GM23248 (cell line): ENCODE results near the gene RHNO1. TPM values are rescaled to one million over a fixed set of nuclear protein-coding genes. Genes with fewer than 3 reads are reported as not detected.
"Not testable (repeated sequence)": the region's sequence is repeated elsewhere in the genome, so short reads cannot be mapped to it uniquely, and the experiment has no call there.

Experiments used
- DNase-seq: peaks from one replicate; pipeline ENCODE4 v3.0.0-alpha.2; 2015
- H2AFZ ChIP-seq: fragments of 200-600 bp; sonication (generic); 2 replicates; pipeline ENCODE4 v1.6.1; 2016; ENCODE audit warnings: antibody characterized with exemption
- H3F3A ChIP-seq: fragments of 200-600 bp; sonication (generic); 2 replicates; pipeline ENCODE4 v1.6.1; 2016; ENCODE audit warnings: mild to moderate bottlenecking, antibody characterized with exemption, mixed run types; ENCODE audit not compliant: insufficient read depth
- H3K27ac ChIP-seq: fragments of 200-600 bp; sonication (generic); 2 replicates; pipeline ENCODE4 v1.5.1; 2016; ENCODE audit warnings: mild to moderate bottlenecking
- H3K27me3 ChIP-seq: fragments of 200-600 bp; sonication (generic); replicated peaks from 2 replicates; pipeline ENCODE4 v1.6.1; 2016; ENCODE audit warnings: mild to moderate bottlenecking; ENCODE audit not compliant: insufficient read depth
- H3K36me3 ChIP-seq: fragments of 200-600 bp; sonication (generic); 2 replicates; pipeline ENCODE4 v1.6.1; 2016; ENCODE audit warnings: low read depth, mild to moderate bottlenecking
- H3K4me1 ChIP-seq: fragments of 200-600 bp; sonication (generic); 2 replicates; pipeline ENCODE4 v1.6.1; 2016; ENCODE audit warnings: mild to moderate bottlenecking; ENCODE audit not compliant: insufficient read depth
- H3K4me2 ChIP-seq: fragments of 200-600 bp; sonication (generic); one replicate; pipeline ENCODE4 v1.6.1; 2016; ENCODE audit warnings: mild to moderate bottlenecking; ENCODE audit not compliant: unreplicated experiment
- H3K4me3 ChIP-seq: fragments of 200-600 bp; sonication (generic); 2 replicates; pipeline ENCODE4 v1.5.1; 2016; ENCODE audit warnings: mild to moderate bottlenecking
- H3K79me2 ChIP-seq: fragments of 200-600 bp; sonication (generic); 2 replicates; pipeline ENCODE4 v1.6.1; 2016; ENCODE audit warnings: mild to moderate bottlenecking; ENCODE audit not compliant: insufficient read depth
- H3K9ac ChIP-seq: fragments of 200-600 bp; sonication (generic); 2 replicates; pipeline ENCODE4 v1.6.1; 2016; ENCODE audit warnings: mild to moderate bottlenecking
- H3K9me2 ChIP-seq: fragments of 200-600 bp; sonication (generic); 2 replicates; pipeline ENCODE4 v1.6.1; 2016; ENCODE audit warnings: mixed run types, mild to moderate bottlenecking, moderate library complexity; ENCODE audit not compliant: insufficient read depth
- H3K9me3 ChIP-seq: fragments of 200-600 bp; sonication (generic); one replicate; pipeline ENCODE4 v1.6.1; 2017; ENCODE audit warnings: low read depth
- H4K20me1 ChIP-seq: fragments of 200-600 bp; sonication (generic); 2 replicates; pipeline ENCODE4 v1.6.0; 2016; ENCODE audit not compliant: insufficient read depth
- EZH2 ChIP-seq: fragments of 200-600 bp; sonication (generic); IDR thresholded peaks from 2 replicates; pipeline ENCODE4 v1.6.1; 2018; ENCODE audit warnings: antibody characterized with exemption, mild to moderate bottlenecking; ENCODE audit not compliant: insufficient read depth, poor library complexity, severe bottlenecking
- EZH2phosphoT487 ChIP-seq: fragments of 200-600 bp; sonication (generic); IDR thresholded peaks from 2 replicates; pipeline ENCODE4 v1.6.1; 2018; ENCODE audit warnings: antibody characterized with exemption, moderate library complexity, mild to moderate bottlenecking, low read depth; ENCODE audit not compliant: insufficient read depth
- WGBS, 2 experiments: methylation state at CpG; one replicate each; pipeline ENCODE4 v1.1.6; 2015 to 2017; ENCODE audit warnings: low lambda C conversion rate in 2 of 2, low coverage in 1 of 2; ENCODE audit errors: missing lambda C conversion rate in 2 of 2; 5-methylcytosine and 5-hydroxymethylcytosine counted together
- in situ Hi-C: fragments of 300-500 bp; cut with MboI; formaldehyde crosslinking; loops from 2 replicates; pipeline ENCODE4 v1.15.0; 2020
- polyA plus RNA-seq: library from polyadenylated mRNA; unstranded; fragments of >200 nt; fragmentation: Nextera tagmentation; extraction: Ambion mirVana; gene quantifications from 2 replicates; pipeline ENCODE4 v1.2.1, GENCODE V29; 2016
- total RNA-seq: library from RNA; depleted of rRNA; stranded (reverse); fragments of >200 nt; shearing (Covaris generic); gene quantifications from 2 replicates; pipeline ENCODE4 v1.2.3, GENCODE V29; 2014

The RHNO1 gene
- total and polyA plus RNA-seq, 2 experiments from 2014 or later: 27.6 to 38.4 TPM

GRCh38 chr12:2857576-2857975, 19.4 kb upstream of the RHNO1 start:
- no peak overlapping the region for H3K27ac ChIP-seq
- no peaks in the 10 kb centered on the region for H3K27me3 ChIP-seq
- H2AFZ ChIP-seq: no peak overlapping the region
- no peak overlapping the region for H3K4me3 ChIP-seq
- no peak overlapping the region for H3K9ac ChIP-seq
- no peaks in the 10 kb centered on the region for H3K9me2 ChIP-seq
- no peaks in the 10 kb centered on the region for H3K4me1 ChIP-seq
- DNase-seq: no peak
- H3K79me2 ChIP-seq: no peaks in the 10 kb centered on the region
- in situ Hi-C loops: no loop called here
- 94 to 96% methylated on average over 7 of the region's 7 CpGs for WGBS, 2 experiments
- no peaks in the 10 kb centered on the region for H3F3A ChIP-seq
- no peak overlapping the region for H3K4me2 ChIP-seq
- TF ChIP-seq EZH2 (no peak), EZH2phosphoT487 (no peak)
- H4K20me1 ChIP-seq: no peaks in the 10 kb centered on the region
- no peaks in the 10 kb centered on the region for H3K36me3 ChIP-seq
- H3K9me3 ChIP-seq: no peaks in the 10 kb centered on the region

GRCh38 chr12:2858334-2858733, 18.7 kb upstream of the RHNO1 start:
- Histone ChIP-seq H4K20me1 (no peaks in the 10 kb centered on the region), H3K27me3 (no peaks in the 10 kb centered on the region)

GRCh38 chr12:2858944-2859421, 18.0 kb upstream of the RHNO1 start:
- Histone ChIP-seq H3K79me2 (no peaks in the 10 kb centered on the region), H3K9me2 (no peaks in the 10 kb centered on the region), H3K27me3 (no peaks in the 10 kb centered on the region), H3F3A (no peaks in the 10 kb centered on the region), H3K9ac (no peak overlapping the region), H3K4me2 (no peak overlapping the region), H4K20me1 (no peaks in the 10 kb centered on the region), H3K9me3 (no peaks in the 10 kb centered on the region), H3K36me3 (no peaks in the 10 kb centered on the region), H3K4me1 (no peaks in the 10 kb centered on the region), H2AFZ (no peak overlapping the region), H3K27ac (no peak overlapping the region), H3K4me3 (no peak overlapping the region)
- no peak for DNase-seq
- TF ChIP-seq EZH2 (no peak), EZH2phosphoT487 (no peak)
- in situ Hi-C loops: no loop called here
- 87 to 90% methylated on average over 12 of the region's 12 CpGs for WGBS, 2 experiments

More at GRCh38 chr12:2858334-2858733, 18.7 kb upstream of the RHNO1 start:
- Histone ChIP-seq H3K27ac (no peak overlapping the region), H2AFZ (no peak overlapping the region), H3K4me3 (no peak overlapping the region), H3F3A (no peaks in the 10 kb centered on the region), H3K36me3 (no peaks in the 10 kb centered on the region), H3K79me2 (no peaks in the 10 kb centered on the region), H3K9ac (no peak overlapping the region), H3K4me2 (no peak overlapping the region), H3K9me3 (no peaks in the 10 kb centered on the region), H3K4me1 (no peaks in the 10 kb centered on the region), H3K9me2 (no peaks in the 10 kb centered on the region)
- no peak for DNase-seq
- WGBS, 2 experiments: 85 to 86% methylated on average over 2 of the region's 2 CpGs
- no peak for TF ChIP-seq EZH2phosphoT487
- no peak for TF ChIP-seq EZH2
- in situ Hi-C loops: no loop called here

GRCh38 chr12:2860170-2860569, 16.9 kb upstream of the RHNO1 start:
- no peak for DNase-seq
- H2AFZ ChIP-seq: no peak overlapping the region
- no peaks in the 10 kb centered on the region for H3K79me2 ChIP-seq
- H3K4me1 ChIP-seq: no peaks in the 10 kb centered on the region
- H3K36me3 ChIP-seq: no peaks in the 10 kb centered on the region
- no peaks in the 10 kb centered on the region for H3F3A ChIP-seq
- H3K27me3 ChIP-seq: no peaks in the 10 kb centered on the region
- H3K9ac ChIP-seq: no peak overlapping the region
- H3K9me3 ChIP-seq: no peaks in the 10 kb centered on the region
- H3K4me3 ChIP-seq: no peak overlapping the region
- TF ChIP-seq EZH2phosphoT487 (no peak), EZH2 (no peak)
- no peaks in the 10 kb centered on the region for H4K20me1 ChIP-seq
- H3K4me2 ChIP-seq: no peak overlapping the region
- H3K9me2 ChIP-seq: no peaks in the 10 kb centered on the region
- H3K27ac ChIP-seq: no peak overlapping the region
- in situ Hi-C loops: no loop called here

GRCh38 chr12:2862876-2863275, 14.1 kb upstream of the RHNO1 start:
- Histone ChIP-seq H3K4me1 (no peaks in the 10 kb centered on the region), H3K79me2 (no peaks in the 10 kb centered on the region), H3K36me3 (no peaks in the 10 kb centered on the region), H4K20me1 (no peaks in the 10 kb centered on the region), H3K27me3 (no peaks in the 10 kb centered on the region), H3K4me2 (no peak overlapping the region), H3F3A (no peaks in the 10 kb centered on the region), H2AFZ (no peak overlapping the region), H3K27ac (no peak overlapping the region), H3K4me3 (no peak overlapping the region), H3K9me3 (no peaks in the 10 kb centered on the region), H3K9ac (no peak overlapping the region), H3K9me2 (no peaks in the 10 kb centered on the region)
- in situ Hi-C loops: no loop called here
- 85 to 87% methylated on average over 7 of the region's 7 CpGs for WGBS, 2 experiments
- TF ChIP-seq EZH2 (no peak), EZH2phosphoT487 (no peak)
- DNase-seq: no peak

- H3K4me1 ChIP-seq, H3K9me3 ChIP-seq, H3K27me3 ChIP-seq, DNase-seq, H3K4me3 ChIP-seq, H3F3A ChIP-seq, H2AFZ ChIP-seq, H3K9me2 ChIP-seq, H3K4me2 ChIP-seq, H3K36me3 ChIP-seq, H4K20me1 ChIP-seq, H3K9ac ChIP-seq, H3K27ac ChIP-seq, H3K79me2 ChIP-seq, in situ Hi-C loops: not testable (repeated sequence)
- 86% methylated on average over 7 of the region's 7 CpGs for WGBS, 2 experiments
These were observed 13.6 kb upstream of the RHNO1 start for GRCh38 chr12:2863402-2863801.
